ENCODE results near the gene CEP135.

CEP135 gene

DNA sequence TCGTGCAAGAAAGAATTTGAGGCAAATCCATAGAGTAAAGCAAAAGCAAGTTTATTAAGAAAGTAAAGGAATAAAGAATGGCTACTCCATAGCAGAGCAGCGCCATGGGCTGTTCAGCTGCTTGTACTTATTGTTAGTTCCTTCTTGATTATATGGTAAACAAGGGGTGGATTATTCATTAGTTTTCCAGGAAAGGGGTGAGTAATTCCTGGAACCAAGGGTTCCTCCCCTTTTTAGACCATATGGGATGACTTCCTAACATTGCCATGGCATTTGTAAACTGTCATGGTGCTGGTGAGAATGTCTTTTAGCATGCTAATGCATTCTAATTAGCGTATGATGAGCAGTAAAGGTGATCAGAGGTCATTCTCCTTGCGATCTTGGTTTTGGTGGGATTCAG lies 23.5 kb upstream of the CEP135 start:
- no peak overlapping the region for H3K4me3 Mint-ChIP-seq
- TF ChIP-seq, protein P1, sequence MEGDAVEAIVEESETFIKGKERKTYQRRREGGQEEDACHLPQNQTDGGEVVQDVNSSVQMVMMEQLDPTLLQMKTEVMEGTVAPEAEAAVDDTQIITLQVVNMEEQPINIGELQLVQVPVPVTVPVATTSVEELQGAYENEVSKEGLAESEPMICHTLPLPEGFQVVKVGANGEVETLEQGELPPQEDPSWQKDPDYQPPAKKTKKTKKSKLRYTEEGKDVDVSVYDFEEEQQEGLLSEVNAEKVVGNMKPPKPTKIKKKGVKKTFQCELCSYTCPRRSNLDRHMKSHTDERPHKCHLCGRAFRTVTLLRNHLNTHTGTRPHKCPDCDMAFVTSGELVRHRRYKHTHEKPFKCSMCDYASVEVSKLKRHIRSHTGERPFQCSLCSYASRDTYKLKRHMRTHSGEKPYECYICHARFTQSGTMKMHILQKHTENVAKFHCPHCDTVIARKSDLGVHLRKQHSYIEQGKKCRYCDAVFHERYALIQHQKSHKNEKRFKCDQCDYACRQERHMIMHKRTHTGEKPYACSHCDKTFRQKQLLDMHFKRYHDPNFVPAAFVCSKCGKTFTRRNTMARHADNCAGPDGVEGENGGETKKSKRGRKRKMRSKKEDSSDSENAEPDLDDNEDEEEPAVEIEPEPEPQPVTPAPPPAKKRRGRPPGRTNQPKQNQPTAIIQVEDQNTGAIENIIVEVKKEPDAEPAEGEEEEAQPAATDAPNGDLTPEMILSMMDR (IDR thresholded peaks at IDR 0.05) = no peak
- H3K27me3 Mint-ChIP-seq (ENCODE audit: low read depth, poor library complexity) = no peaks in the 10 kb centered on the region
- H3K4me1 Mint-ChIP-seq = peaks cover 12% of the 10 kb centered on the region
- H3K27ac Mint-ChIP-seq = no peak overlapping the region
- no peaks in the 10 kb centered on the region for H3K36me3 Mint-ChIP-seq (ENCODE audit: low read depth)
- H3K9me3 Mint-ChIP-seq = peaks cover 8% of the 10 kb centered on the region
- DNase-seq = no peak

DNA sequence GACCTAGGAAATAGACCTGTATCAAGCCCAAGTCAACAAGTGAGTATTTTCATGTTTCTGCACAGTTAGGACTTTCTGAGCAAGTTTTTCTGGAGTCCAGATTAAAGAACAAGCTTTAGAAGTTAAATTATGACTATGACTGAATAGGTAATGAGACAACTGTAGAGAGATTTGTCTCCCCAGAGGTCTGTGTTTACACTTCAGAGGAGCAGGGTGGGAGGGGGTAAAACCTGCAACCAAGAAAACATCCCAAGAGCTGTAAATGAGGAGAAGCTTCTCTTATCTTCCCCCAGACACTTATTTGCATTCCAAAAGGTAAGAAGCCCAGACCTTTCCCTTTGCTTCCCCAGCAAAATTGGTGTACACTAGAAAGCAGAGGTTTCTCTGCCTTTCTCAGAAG lies 22.1 kb upstream of the CEP135 start:
- DNase-seq = no peak
- H3K27me3 Mint-ChIP-seq (ENCODE audit: low read depth, poor library complexity) = no peaks in the 10 kb centered on the region
- peak overlapping the region; percentile 67 for H3K27ac Mint-ChIP-seq
- peaks cover 21% of the 10 kb centered on the region for H3K4me1 Mint-ChIP-seq
- H3K9me3 Mint-ChIP-seq = peaks cover 8% of the 10 kb centered on the region
- H3K36me3 Mint-ChIP-seq (ENCODE audit: low read depth) = no peaks in the 10 kb centered on the region
- H3K4me3 Mint-ChIP-seq = no peak overlapping the region
- TF ChIP-seq, protein P1 (IDR thresholded peaks at IDR 0.05) = no peak

DNA sequence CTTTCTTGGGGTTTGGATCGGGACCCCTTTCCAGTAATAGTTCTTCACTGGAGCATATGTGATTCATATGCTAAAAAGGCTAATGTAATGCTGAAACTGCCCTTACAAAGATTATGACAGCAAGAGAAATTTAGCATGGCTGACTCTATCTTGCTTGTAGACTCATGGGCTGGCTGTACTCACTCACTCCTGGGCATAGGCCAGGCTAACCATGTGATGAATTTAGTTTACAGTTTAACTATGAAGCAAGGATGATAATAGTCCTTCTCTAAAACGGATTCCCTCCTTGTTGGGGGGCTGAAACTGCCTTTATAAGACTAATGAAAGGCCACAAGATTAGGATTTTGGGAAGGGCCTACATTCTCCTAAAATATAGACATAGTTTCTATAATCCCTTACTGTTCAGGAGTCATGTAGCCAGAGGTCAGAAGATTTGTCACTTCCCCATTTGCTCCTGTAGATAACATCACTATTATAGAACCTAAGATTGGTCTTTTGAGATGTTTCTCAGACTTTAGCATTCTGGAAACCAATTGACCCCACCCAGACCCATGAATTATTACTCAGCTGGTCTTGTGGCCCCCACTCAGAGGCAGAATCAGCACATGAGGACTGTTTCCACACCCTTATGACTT lies 20.8 kb upstream of the CEP135 start:
- Mint-ChIP-seq H3K9me3 (peaks cover 8% of the 10 kb centered on the region), H3K27ac (no peak overlapping the region), H3K36me3 (ENCODE audit: low read depth) (no peaks in the 10 kb centered on the region), H3K27me3 (ENCODE audit: low read depth, poor library complexity) (no peaks in the 10 kb centered on the region), H3K4me1 (peaks cover 21% of the 10 kb centered on the region), H3K4me3 (no peak overlapping the region)
- DNase-seq = no peak
- TF ChIP-seq, protein P1 (IDR thresholded peaks at IDR 0.05) = no peak

DNA sequence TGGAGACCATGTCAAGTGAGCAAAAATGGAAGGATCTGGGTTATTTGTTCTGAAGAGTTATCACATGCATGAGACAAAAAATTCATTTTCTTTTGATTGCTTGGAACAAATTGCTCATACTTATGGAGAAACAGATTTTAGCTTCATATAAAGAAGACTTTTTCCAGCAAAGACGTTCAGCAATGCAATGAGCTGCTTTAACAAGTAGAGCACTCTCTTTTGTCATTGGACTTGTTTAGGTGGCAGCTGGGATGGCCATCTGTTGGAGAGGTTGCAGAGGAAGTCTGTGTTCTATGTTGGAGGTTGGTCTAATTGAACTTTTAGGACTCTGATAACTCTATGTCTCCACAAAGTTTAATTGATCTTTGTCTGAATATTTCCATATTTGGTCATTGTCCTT lies 19.9 kb upstream of the CEP135 start:
- TF ChIP-seq, protein P1 (IDR thresholded peaks at IDR 0.05) = no peak

DNA sequence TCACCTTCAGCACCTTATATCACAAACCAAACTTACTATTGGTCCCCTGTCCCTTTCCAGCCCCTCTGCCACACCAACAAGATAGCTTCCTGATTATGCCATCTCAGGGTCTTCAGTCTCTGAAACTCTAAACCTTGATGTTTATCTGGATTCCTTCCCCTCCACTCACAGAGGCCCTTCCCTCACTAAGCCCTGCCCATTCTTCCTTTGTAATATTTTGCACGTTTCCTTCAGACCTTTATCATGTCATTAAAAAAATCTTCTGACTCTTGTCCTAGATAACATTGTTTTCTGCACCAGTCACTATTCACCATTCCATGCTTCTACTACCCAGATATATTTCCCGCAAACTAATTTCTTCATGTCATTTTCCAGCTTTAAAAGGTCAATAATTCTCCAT lies 17.7 kb upstream of the CEP135 start:
- Mint-ChIP-seq H3K27ac (peak overlapping the region; percentile 1), H3K9me3 (peaks cover 8% of the 10 kb centered on the region), H3K27me3 (ENCODE audit: low read depth, poor library complexity) (no peaks in the 10 kb centered on the region), H3K36me3 (ENCODE audit: low read depth) (no peaks in the 10 kb centered on the region), H3K4me1 (peaks cover 20% of the 10 kb centered on the region), H3K4me3 (no peak overlapping the region)
- DNase-seq = no peak
- TF ChIP-seq, protein P1 (IDR thresholded peaks at IDR 0.05) = no peak

More for the DNA sequence above, 19.9 kb upstream of the CEP135 start:
- peaks cover 3% of the 10 kb centered on the region for H3K9me3 Mint-ChIP-seq
- H3K4me3 Mint-ChIP-seq = no peak overlapping the region
- no peaks in the 10 kb centered on the region for H3K27me3 Mint-ChIP-seq (ENCODE audit: low read depth, poor library complexity)
- no peak for DNase-seq
- H3K4me1 Mint-ChIP-seq = peaks cover 21% of the 10 kb centered on the region
- H3K27ac Mint-ChIP-seq = no peak overlapping the region
- no peaks in the 10 kb centered on the region for H3K36me3 Mint-ChIP-seq (ENCODE audit: low read depth)

DNA sequence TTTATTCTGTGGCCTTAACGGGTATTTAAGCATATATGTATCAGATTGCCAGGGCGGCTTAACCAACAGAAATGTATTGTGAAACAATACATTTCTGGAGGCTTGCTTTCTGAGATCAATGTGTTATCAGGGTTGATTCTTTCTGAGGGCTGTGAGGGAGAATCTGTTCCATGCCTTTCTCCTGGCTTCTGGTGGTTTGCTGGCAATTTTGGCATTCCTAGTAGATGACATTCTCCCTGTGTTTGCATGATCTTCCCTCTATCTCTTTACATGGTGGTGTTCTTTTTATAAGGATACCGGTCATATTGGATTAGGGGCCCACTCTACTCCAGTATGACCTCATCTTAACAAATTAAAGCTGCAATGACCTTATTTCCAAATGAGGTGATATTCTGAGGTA lies 16.9 kb upstream of the CEP135 start:
- Mint-ChIP-seq H3K36me3 (ENCODE audit: low read depth) (no peaks in the 10 kb centered on the region), H3K27ac (no peak overlapping the region)
- DNase-seq = no peak

More for the DNA sequence above, 16.9 kb upstream of the CEP135 start:
- H3K4me3 Mint-ChIP-seq = no peak overlapping the region
- TF ChIP-seq, protein P1 (IDR thresholded peaks at IDR 0.05) = no peak
- H3K27me3 Mint-ChIP-seq (ENCODE audit: low read depth, poor library complexity) = no peaks in the 10 kb centered on the region
- peaks cover 13% of the 10 kb centered on the region for H3K4me1 Mint-ChIP-seq
- peaks cover 16% of the 10 kb centered on the region for H3K9me3 Mint-ChIP-seq

Data from nephron progenitor cell (in vitro differentiated cells).